GM12878 (cell line): ENCODE measurements around the gene ANO7. TPM values are rescaled to one million over a fixed set of nuclear protein-coding genes. Genes with fewer than 3 reads are reported as not detected.

Source experiments
- ATAC-seq: fragments of 200-7000 bp; cut with Tn5 transposase; 3 replicates; pipeline ENCODE4 v1.9.1; 2020; ENCODE audit warnings: mild to moderate bottlenecking, moderate library complexity
- BruUV-seq: library from RNA; stranded (reverse); fragments of 400-500 nt; replicated peaks from 2 replicates; lab custom pipeline; 2021; lab: Mats Ljungman, UMichigan
- CTCF ChIA-PET: fragments of 300-600 bp; sonication (Branson Sonifier 250); formaldehyde crosslinking; extraction: SDS; loops from one replicate; lab custom pipeline; 2021; ENCODE audit warnings: inconsistent platforms; lab: Yijun Ruan, JAX
- POLR2A ChIA-PET: fragments of 350-600 bp; formaldehyde crosslinking; extraction: SDS; loops from one replicate; lab custom pipeline; 2021; ENCODE audit warnings: inconsistent platforms; lab: Charles Lee
- RAD21 ChIA-PET: fragments of 300-600 bp; sonication (Branson Sonifier 250); formaldehyde crosslinking; loops from one replicate; lab custom pipeline; 2023; ENCODE audit warnings: antibody characterized with exemption; ENCODE audit not compliant: unreplicated experiment; lab: Charles Lee
- SMC1A ChIA-PET: fragments of 300-600 bp; sonication (Branson Sonifier 250); formaldehyde crosslinking; loops from one replicate; lab custom pipeline; 2023; ENCODE audit not compliant: unreplicated experiment, uncharacterized antibody; lab: Charles Lee
- DNase-seq: peaks from one replicate; pipeline ENCODE4 v3.0.0-alpha.2; 2011; ENCODE audit warnings: low read depth, low spot score
- FAIRE-seq: peaks from 3 replicates; lab custom pipeline; 2011; peaks lifted over from hg19 to GRCh38; lab: Jason Lieb, UNC
- H2AFZ ChIP-seq: 2 replicates; pipeline ENCODE4 v1.6.0; 2011; ENCODE audit warnings: low read depth, low read length, control low read depth; ENCODE audit not compliant: control insufficient read depth
- H3K27ac ChIP-seq: 2 replicates; pipeline ENCODE4 v1.5.1; 2011; ENCODE audit warnings: control low read depth; ENCODE audit not compliant: control insufficient read depth, insufficient read depth
- H3K27me3 ChIP-seq, 2 experiments: replicated peaks in 1 of 2; 2 replicates each; pipeline versions ENCODE4 v1.6.0 to v1.6.1; 2011; ENCODE audit warnings: low read length in 1 of 2; ENCODE audit not compliant: control insufficient read depth in 2 of 2, insufficient read depth in 2 of 2
- H3K36me3 ChIP-seq, 2 experiments: 2 replicates each; pipeline ENCODE4 v1.5.1; 2011; ENCODE audit warnings: low read length in 1 of 2; ENCODE audit not compliant: control insufficient read depth in 2 of 2, insufficient read depth in 2 of 2
- H3K4me1 ChIP-seq: 2 replicates; pipeline ENCODE4 v1.6.1; 2011; ENCODE audit warnings: mild to moderate bottlenecking, low read length, moderate library complexity, mixed read lengths; ENCODE audit not compliant: control insufficient read depth, insufficient read depth
- H3K4me2 ChIP-seq: 2 replicates; pipeline ENCODE4 v1.6.0; 2011; ENCODE audit warnings: control low read depth; ENCODE audit not compliant: control insufficient read depth, insufficient read depth
- H3K4me3 ChIP-seq: fragments of 200-600 bp; sonication (generic); 2 replicates; pipeline ENCODE4 v1.5.1; 2016
- H3K79me2 ChIP-seq: 2 replicates; pipeline ENCODE4 v1.6.0; 2011; ENCODE audit warnings: low read length; ENCODE audit not compliant: control insufficient read depth, insufficient read depth
- H3K9ac ChIP-seq: 2 replicates; pipeline ENCODE4 v1.8.0; 2011; ENCODE audit warnings: low read length, control low read depth, mixed read lengths; ENCODE audit not compliant: control insufficient read depth, insufficient read depth
- H3K9me3 ChIP-seq: replicated peaks from 3 replicates; pipeline ENCODE4 v1.5.1; 2011; ENCODE audit warnings: mild to moderate bottlenecking, low read length; ENCODE audit not compliant: control insufficient read depth, insufficient read depth
- H4K20me1 ChIP-seq: 2 replicates; pipeline ENCODE4 v1.6.0; 2011; ENCODE audit not compliant: control insufficient read depth, insufficient read depth
- BHLHE40 ChIP-seq, 2 experiments: fragments of 450-650 bp in 1 of 2; IDR thresholded peaks; 2 replicates each; pipeline ENCODE4 v1.6.1; 2011 to 2017; ENCODE audit warnings: low read depth in 2 of 2, borderline replicate concordance in 1 of 2, improper control_type of control experiment in 1 of 2, low read length in 1 of 2, mild to moderate bottlenecking in 1 of 2
- CBX3 ChIP-seq: fragments of 200-600 bp; sonication (generic); IDR thresholded peaks from 2 replicates; pipeline ENCODE4 v1.6.1; 2016; ENCODE audit warnings: low read depth, borderline replicate concordance
- NFYA ChIP-seq: IDR thresholded peaks from 2 replicates; pipeline ENCODE4 v1.6.1; 2011; ENCODE audit warnings: low read depth, mild to moderate bottlenecking, low read length, improper control_type of control experiment, borderline replicate concordance
- RAD21 ChIP-seq: IDR thresholded peaks from 2 replicates; pipeline ENCODE4 v1.6.1; 2011; ENCODE audit warnings: mild to moderate bottlenecking, low read depth, low read length, moderate library complexity; ENCODE audit not compliant: insufficient read depth
- RAD51 ChIP-seq: fragments of 450-650 bp; IDR thresholded peaks from 2 replicates; pipeline ENCODE4 v1.6.1; 2016; ENCODE audit warnings: moderate library complexity, mild to moderate bottlenecking, inconsistent platforms
- SMAD1 ChIP-seq: fragments of 450-650 bp; IDR thresholded peaks from 2 replicates; pipeline ENCODE4 v1.6.1; 2018; ENCODE audit warnings: mild to moderate bottlenecking, low read depth; ENCODE audit not compliant: partially characterized antibody
- TARDBP ChIP-seq: IDR thresholded peaks from 2 replicates; pipeline ENCODE4 v1.6.1; 2016; ENCODE audit warnings: borderline replicate concordance
- USF2 ChIP-seq: IDR thresholded peaks from 2 replicates; pipeline ENCODE4 v1.6.1; 2011; ENCODE audit warnings: low read depth, low read length, improper control_type of control experiment, borderline replicate concordance
- ZBTB11 ChIP-seq: fragments of 450-650 bp; formaldehyde crosslinking; IDR thresholded peaks from 2 replicates; pipeline ENCODE4 v1.5.0; 2022; ENCODE audit warnings: mild to moderate bottlenecking, missing genetic modification characterization
- WGBS: methylation state at CpG from one replicate; pipeline ENCODE4 v1.1.6; 2016; ENCODE audit warnings: low lambda C conversion rate; ENCODE audit not compliant: insufficient replicate concordance, insufficient coverage; ENCODE audit errors: missing lambda C conversion rate; 5-methylcytosine and 5-hydroxymethylcytosine counted together
- in situ Hi-C: fragments of 300-500 bp; cut with MboI; formaldehyde crosslinking; loops from 9 replicates; pipeline ENCODE4 v1.14.3; 2018; ENCODE audit warnings: mixed read lengths
- intact Hi-C: fragments of 100-400 bp; cut with micrococcal nuclease; formaldehyde crosslinking; loops from one replicate; pipeline ENCODE4 v1.14.2; 2022; ENCODE audit not compliant: unreplicated experiment
- polyA plus RNA-seq, 11 experiments: library from polyadenylated mRNA; depleted of rRNA in 4 of 11; unstranded in 6 of 11; stranded (reverse) in 5 of 11; fragments of >200 nt; fragmentation: Nextera tagmentation in 4 of 11; fragmentation: Illumina TruSeq in 1 of 11; extraction: Ambion mirVana in 4 of 11; extraction: Trizol in 1 of 11; gene quantifications; 1 replicate in 1 of 11; 2 replicates in 10 of 11; pipeline versions ENCODE4 v1.2.1 to v1.2.3, GENCODE V29; 2011 to 2016; ENCODE audit warnings: inconsistent platforms in 2 of 11, missing spikeins in 2 of 11, low read depth in 1 of 11
- total RNA-seq, 4 experiments: library from RNA; depleted of rRNA in 3 of 4; stranded (reverse); fragments of >200 nt in 3 of 4; fragmentation: Illumina TruSeq in 1 of 4; extraction: Trizol in 1 of 4; gene quantifications; 2 replicates each; pipeline versions ENCODE4 v1.2.1 to v1.2.3, GENCODE V29; 2013 to 2021
- TF ChIP-seq, protein P1 (sequence below): fragments of 450-650 bp; IDR thresholded peaks from 2 replicates; pipeline ENCODE4 v1.6.1; 2017; ENCODE audit warnings: mild to moderate bottlenecking, moderate library complexity
- TF ChIP-seq, protein P2 (sequence below): fragments of 450-650 bp; IDR thresholded peaks from 2 replicates; pipeline ENCODE4 v1.6.1; 2017; ENCODE audit warnings: low read depth, mild to moderate bottlenecking, moderate library complexity

The ANO7 gene
- total and polyA plus RNA-seq, 10 of the 15 experiments (the other 5 are each of a cell fraction or from before 2014, with no cell fraction given) = 0.08 to 1.4 (median 0.44) TPM

DNA sequence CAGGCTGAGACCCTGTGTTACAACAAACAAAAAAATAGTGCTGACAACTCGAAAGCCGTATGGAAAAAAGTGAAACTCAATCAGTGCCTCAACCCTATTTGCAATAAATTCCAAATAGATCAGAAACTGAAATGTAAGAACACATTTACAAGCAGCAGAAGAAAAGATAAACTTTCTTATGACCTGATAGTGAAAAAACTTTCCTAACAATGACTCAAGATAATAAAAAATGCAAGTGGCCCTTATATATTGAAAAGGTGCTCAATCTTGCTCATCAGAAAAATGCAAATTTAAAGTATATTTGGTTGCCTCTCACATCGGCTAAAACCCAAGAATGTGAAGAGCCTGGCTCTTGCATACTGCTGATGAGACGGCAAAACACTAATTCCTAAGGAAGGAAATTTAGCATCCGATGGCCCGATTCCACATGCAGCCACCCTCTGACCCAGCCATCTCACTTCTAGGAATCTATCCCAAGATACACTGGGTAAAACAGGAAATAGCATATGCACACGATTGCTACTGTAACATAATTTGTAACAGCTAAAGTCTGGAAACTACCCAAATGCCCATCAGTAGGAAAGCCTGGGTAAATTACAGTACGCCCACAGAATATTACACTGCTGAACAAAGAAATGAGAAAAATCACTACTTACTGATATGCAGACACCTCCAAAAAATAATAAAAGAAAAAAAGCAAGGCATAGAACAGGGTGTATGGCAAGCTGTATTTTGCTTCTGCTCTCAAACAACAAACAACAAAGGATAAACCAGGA is 70.2 kb downstream of the ANO7 start (continued):
- TF ChIP-seq, protein P1, sequence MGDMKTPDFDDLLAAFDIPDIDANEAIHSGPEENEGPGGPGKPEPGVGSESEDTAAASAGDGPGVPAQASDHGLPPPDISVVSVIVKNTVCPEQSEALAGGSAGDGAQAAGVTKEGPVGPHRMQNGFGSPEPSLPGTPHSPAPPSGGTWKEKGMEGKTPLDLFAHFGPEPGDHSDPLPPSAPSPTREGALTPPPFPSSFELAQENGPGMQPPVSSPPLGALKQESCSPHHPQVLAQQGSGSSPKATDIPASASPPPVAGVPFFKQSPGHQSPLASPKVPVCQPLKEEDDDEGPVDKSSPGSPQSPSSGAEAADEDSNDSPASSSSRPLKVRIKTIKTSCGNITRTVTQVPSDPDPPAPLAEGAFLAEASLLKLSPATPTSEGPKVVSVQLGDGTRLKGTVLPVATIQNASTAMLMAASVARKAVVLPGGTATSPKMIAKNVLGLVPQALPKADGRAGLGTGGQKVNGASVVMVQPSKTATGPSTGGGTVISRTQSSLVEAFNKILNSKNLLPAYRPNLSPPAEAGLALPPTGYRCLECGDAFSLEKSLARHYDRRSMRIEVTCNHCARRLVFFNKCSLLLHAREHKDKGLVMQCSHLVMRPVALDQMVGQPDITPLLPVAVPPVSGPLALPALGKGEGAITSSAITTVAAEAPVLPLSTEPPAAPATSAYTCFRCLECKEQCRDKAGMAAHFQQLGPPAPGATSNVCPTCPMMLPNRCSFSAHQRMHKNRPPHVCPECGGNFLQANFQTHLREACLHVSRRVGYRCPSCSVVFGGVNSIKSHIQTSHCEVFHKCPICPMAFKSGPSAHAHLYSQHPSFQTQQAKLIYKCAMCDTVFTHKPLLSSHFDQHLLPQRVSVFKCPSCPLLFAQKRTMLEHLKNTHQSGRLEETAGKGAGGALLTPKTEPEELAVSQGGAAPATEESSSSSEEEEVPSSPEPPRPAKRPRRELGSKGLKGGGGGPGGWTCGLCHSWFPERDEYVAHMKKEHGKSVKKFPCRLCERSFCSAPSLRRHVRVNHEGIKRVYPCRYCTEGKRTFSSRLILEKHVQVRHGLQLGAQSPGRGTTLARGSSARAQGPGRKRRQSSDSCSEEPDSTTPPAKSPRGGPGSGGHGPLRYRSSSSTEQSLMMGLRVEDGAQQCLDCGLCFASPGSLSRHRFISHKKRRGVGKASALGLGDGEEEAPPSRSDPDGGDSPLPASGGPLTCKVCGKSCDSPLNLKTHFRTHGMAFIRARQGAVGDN = no peak
- TF ChIP-seq BHLHE40 (IDR thresholded peaks at IDR 0.05; ENCODE audit: borderline replicate concordance in 1 of 2, low read depth in 2 of 2, low read length in 1 of 2) = no peak

DNA sequence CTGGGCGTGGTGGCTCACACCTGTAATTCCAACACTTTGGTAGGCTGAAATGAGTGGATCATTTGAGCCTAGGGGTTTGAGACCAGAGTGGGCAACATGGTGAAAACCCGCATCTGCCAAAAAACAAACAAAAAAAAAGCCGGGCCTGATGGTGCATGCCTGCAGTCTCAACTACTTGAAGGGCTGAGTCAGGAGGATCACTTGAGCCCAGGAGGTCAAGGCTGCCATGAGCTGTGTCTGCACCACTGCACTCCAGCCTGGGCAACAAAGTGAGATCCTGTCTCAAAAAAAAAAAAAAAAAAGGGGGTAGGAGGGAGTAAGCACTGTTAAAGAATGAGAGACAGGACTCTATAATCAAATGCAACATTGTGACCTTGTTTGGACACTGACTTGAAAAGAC is 72.4 kb downstream of the ANO7 start:
- no peak for DNase-seq
- in situ Hi-C loops = no loop called here
- Histone ChIP-seq H2AFZ (no peak overlapping the region), H3K36me3 (peaks cover 31 to 45% of the 10 kb centered on the region in 2 experiments), H3K79me2 (no peaks in the 10 kb centered on the region; the same call in 1 of the 2 replicates), H3K4me3 (no peak overlapping the region), H3K9ac (no peak overlapping the region), H3K27me3 (no peaks in the 10 kb centered on the region), H3K27ac (no peak overlapping the region), H3K9me3 (no peaks in the 10 kb centered on the region), H3K4me2 (no peak overlapping the region), H4K20me1 (no peaks in the 10 kb centered on the region; the same call in 1 of the 2 replicates), H3K4me1 (no peaks in the 10 kb centered on the region)
- ChIA-PET SMC1A (no interaction called here), RAD21 (no interaction called here), POLR2A (no interaction called here), CTCF (no interaction called here)
- WGBS = 100% methylated on average over 3 of the region's 3 CpGs
- intact Hi-C loops = no loop called here
- ATAC-seq = no peak
- no TSS peak for BruUV-seq
- FAIRE-seq = no peak
- TF ChIP-seq RAD51 = no peak
- no peak for TF ChIP-seq ZBTB11 (CRISPR knock-in tag)
- TF ChIP-seq RAD21 = no peak
- TF ChIP-seq CBX3 = no peak
- no peak for TF ChIP-seq TARDBP
- no peak for TF ChIP-seq USF2
- TF ChIP-seq, protein P2, sequence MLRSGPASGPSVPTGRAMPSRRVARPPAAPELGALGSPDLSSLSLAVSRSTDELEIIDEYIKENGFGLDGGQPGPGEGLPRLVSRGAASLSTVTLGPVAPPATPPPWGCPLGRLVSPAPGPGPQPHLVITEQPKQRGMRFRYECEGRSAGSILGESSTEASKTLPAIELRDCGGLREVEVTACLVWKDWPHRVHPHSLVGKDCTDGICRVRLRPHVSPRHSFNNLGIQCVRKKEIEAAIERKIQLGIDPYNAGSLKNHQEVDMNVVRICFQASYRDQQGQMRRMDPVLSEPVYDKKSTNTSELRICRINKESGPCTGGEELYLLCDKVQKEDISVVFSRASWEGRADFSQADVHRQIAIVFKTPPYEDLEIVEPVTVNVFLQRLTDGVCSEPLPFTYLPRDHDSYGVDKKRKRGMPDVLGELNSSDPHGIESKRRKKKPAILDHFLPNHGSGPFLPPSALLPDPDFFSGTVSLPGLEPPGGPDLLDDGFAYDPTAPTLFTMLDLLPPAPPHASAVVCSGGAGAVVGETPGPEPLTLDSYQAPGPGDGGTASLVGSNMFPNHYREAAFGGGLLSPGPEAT = no peak
- TF ChIP-seq SMAD1 = no peak
- TF ChIP-seq NFYA = no peak
